Effector CD4-positive, alpha-beta T cell (primary cell): Measurements from ENCODE around the gene DONSON.

ENCODE experiments used
- DNase-seq: peaks from one replicate; pipeline ENCODE4 v3.0.0-alpha.2; 2020

DONSON gene

DNA sequence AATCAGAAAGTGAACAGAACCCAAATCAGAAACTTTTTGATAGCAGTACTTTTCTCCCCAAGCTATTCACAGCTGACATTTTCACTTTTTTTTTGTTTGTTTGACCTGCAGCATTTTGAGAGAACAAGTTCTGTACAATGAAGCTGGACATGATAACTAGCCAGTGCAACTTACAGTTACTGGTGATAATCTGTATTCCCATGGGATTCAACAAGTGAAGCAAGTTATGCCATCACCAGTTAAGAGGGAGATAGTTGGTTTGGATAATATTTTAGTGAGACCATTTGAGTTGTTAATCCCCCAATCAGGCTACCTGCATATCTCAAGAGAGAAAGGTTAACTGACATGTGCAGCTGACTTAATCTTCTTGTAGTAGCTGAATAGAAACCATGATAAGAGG, 27.5 kb downstream of the DONSON start:
- no peak for DNase-seq

DNA sequence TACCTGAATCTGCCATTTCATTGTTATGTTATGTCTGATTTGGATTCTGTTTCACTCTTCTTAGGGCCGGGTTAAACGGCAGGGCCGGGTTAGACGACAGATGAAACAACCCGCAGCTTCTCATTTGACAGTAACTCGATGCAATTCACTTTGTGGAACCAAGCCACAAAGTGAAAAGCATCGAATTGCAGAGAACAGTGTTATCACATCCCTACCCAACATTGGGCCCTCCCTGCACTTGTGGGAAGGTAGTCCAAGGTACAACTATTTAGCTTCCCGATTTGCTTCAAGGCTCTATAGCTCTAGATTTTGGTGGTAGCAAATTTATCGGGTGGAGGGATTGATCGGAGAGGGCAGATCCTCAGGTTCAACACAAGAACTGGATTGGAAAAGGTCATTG, 28.7 kb downstream of the DONSON start:
- DNase-seq = no peak

DNA sequence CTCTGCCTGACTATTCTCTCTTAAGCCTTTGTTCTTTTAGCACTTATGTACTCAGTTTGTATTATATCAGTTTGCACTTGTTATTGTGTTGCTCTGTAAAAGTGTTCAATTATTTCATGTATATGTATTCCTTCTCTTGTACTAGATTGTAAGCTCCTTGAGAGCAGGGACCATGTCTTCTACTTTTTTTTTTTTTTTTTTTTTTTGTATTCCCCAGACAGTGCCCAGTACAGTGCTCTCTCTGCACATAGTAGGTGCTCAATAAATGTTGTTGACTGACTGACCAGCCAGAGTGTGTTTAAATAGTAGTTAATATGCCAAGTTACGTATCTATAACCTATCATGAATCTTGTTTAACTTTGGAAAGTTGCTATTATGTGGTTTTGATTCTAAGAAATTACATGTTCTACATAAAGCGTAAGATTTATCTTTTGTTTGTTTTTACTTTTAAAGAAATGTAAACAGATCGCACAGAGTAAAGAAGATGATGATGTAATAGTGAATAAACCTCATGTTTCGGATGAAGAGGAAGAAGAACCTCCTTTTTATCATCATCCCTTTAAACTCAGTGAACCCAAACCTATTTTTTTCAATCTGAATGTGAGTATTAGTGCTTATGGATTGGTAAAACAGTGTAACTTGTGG, 29.6 kb downstream of the DONSON start:
- DNase-seq = no peak

DNA sequence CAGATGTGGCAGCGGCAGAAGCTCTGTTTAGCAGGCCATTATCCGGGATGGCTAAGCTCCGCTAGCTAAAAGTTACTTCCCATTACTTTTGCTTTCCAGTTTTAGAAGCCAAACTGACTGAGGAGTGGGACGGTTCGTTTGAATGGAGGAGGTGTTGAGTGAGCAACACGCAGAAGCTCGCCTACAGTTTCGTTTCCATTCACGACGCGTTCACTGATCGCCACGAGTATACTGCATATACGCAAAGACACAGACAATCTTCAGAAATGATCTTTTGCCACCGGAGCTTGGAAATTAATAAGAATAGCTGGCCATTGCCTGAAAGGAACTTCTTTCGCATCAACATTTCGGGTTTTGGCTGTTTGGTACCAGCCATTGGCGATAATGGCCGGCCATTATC, 31.0 kb downstream of the DONSON start:
- no peak for DNase-seq

DNA sequence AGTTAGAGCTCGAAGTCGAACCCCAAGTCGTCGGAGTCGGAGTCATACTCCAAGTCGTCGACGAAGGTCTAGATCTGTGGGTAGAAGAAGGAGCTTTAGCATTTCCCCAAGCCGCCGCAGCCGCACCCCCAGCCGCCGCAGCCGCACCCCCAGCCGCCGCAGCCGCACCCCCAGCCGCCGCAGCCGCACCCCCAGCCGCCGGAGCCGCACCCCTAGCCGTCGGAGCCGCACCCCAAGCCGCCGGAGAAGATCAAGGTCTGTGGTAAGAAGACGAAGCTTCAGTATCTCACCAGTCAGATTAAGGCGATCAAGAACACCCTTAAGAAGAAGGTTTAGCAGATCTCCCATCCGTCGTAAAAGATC, 33.5 kb downstream of the DONSON start:
- DNase-seq = no peak

DNA sequence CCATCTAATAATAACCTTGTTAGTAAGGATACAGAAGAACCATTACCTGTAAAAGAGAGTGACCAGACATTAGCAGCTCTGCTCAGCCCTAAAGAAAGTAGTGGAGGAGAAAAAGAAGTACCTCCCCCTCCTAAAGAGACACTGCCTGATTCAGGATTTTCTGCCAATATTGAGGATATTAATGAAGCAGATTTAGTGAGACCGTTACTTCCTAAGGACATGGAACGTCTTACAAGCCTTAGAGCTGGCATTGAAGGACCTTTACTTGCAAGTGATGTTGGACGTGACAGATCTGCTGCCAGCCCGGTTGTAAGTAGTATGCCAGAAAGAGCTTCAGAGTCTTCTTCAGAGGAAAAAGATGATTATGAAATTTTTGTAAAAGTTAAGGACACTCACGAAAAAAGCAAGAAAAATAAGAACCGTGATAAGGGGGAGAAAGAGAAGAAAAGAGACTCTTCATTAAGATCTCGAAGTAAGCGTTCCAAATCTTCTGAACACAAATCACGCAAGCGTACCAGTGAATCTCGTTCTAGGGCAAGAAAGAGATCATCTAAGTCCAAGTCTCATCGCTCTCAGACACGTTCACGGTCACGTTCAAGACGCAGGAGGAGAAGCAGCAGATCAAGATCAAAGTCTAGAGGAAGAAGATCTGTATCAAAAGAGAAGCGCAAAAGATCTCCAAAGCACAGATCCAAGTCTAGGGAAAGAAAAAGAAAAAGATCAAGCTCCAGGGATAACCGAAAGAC, 34.1 kb downstream of the DONSON start:
- DNase-seq = no peak

DNA sequence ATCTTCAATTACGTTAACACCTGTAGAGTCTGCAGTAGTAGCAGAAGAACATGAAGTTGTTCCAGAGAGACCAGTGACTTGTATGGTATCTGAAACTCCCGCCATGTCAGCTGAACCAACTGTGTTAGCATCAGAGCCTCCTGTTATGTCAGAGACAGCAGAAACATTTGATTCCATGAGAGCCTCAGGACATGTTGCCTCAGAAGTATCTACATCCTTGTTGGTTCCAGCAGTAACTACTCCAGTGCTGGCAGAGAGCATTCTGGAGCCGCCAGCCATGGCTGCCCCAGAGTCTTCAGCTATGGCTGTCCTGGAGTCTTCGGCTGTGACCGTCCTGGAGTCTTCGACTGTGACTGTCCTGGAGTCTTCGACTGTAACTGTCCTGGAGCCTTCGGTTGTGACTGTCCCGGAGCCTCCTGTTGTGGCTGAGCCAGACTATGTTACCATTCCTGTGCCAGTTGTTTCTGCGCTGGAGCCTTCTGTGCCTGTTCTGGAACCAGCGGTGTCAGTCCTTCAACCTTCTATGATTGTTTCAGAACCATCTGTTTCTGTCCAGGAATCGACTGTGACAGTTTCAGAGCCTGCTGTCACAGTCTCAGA, 35.4 kb downstream of the DONSON start:
- no peak for DNase-seq

DNA sequence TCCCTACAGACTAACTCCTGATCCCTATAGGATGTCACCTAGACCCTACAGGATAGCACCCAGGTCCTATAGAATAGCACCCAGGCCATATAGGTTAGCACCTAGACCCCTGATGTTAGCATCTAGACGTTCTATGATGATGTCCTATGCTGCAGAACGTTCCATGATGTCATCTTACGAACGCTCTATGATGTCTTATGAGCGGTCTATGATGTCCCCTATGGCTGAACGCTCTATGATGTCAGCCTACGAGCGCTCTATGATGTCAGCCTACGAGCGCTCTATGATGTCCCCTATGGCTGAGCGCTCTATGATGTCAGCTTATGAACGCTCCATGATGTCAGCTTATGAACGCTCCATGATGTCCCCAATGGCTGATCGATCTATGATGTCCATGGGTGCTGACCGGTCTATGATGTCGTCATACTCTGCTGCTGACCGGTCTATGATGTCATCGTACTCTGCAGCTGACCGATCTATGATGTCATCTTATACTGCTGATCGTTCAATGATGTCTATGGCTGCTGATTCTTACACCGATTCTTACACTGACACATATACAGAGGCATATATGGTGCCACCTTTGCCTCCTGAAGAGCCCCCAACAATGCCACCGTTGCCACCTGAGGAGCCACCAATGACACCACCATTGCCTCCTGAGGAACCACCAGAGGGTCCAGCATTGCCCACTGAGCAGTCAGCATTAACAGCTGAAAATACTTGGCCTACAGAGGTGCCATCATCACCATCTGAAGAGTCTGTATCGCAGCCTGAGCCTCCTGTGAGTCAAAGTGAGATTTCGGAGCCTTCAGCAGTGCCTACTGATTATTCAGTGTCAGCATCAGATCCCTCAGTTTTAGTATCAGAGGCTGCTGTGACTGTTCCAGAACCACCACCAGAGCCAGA, 36.1 kb downstream of the DONSON start:
- no peak for DNase-seq

DNA sequence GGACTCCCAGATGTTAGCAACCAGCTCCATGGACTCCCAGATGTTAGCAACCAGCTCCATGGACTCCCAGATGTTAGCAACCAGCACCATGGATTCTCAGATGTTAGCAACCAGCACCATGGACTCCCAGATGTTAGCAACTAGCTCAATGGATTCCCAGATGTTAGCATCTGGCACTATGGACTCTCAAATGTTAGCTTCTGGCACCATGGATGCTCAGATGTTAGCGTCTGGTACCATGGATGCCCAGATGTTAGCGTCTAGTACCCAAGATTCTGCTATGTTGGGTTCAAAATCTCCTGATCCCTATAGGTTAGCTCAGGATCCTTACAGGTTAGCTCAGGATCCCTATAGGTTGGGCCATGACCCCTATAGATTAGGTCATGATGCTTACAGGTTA, 36.8 kb downstream of the DONSON start:
- no peak for DNase-seq

DNA sequence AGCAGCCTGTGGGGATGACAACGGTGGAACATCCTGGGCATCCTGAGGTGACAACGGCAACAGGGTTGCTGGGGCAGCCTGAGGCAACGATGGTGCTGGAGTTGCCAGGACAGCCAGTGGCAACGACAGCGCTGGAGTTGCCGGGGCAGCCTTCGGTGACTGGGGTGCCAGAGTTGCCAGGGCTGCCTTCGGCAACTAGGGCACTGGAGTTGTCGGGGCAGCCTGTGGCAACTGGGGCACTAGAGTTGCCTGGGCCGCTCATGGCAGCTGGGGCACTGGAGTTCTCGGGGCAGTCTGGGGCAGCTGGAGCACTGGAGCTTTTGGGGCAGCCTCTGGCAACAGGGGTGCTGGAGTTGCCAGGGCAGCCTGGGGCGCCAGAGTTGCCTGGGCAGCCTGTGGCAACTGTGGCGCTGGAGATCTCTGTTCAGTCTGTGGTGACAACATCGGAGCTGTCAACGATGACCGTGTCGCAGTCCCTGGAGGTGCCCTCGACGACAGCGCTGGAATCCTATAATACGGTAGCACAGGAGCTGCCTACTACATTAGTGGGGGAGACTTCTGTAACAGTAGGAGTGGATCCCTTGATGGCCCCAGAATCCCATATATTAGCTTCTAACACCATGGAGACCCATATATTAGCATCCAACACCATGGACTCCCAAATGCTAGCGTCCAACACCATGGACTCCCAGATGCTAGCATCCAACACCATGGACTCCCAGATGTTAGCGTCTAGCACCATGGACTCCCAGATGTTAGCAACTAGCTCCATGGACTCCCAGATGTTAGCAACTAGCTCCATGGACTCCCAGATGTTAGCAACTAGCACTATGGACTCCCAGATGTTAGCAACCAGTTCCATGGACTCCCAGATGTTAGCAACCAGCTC, 37.5 kb downstream of the DONSON start:
- DNase-seq = no peak

DNA sequence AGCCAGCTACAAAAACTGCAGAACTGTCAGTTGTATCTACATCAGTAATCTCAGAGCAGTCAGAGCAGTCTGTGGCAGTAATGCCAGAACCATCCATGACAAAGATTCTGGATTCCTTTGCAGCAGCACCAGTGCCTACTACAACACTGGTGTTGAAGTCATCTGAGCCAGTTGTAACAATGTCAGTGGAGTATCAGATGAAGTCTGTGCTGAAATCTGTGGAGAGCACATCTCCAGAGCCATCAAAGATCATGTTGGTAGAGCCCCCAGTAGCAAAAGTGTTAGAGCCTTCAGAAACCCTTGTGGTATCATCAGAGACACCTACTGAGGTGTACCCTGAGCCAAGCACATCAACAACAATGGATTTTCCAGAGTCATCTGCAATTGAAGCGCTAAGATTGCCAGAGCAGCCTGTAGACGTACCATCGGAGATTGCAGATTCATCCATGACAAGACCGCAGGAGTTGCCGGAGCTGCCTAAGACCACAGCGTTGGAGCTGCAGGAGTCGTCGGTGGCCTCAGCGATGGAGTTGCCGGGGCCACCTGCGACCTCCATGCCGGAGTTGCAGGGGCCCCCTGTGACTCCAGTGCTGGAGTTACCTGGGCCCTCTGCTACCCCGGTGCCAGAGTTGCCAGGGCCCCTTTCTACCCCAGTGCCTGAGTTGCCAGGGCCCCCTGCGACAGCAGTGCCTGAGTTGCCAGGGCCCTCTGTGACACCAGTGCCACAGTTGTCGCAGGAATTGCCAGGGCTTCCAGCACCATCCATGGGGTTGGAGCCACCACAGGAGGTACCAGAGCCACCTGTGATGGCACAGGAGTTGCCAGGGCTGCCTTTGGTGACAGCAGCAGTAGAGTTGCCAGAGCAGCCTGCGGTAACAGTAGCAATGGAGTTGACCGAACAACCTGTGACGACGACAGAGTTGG, 38.4 kb downstream of the DONSON start:
- DNase-seq = no peak

DNA sequence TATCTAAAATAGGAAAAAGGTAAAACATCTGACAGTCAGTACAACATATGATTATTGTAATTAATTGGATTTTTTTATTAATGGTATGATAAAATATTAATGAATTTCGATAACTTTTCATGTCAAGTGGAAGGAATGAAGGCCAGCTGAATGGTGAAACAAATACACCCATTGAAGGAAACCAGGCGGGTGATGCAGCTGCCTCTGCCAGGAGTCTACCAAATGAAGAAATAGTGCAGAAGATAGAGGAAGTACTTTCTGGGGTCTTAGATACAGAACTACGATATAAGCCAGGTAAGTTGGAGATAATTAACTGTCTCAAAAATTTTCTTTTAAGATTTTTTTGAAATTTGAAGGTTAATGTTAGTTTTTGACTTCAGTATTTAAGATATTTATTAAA, 42.4 kb downstream of the DONSON start:
- no peak for DNase-seq

DNA sequence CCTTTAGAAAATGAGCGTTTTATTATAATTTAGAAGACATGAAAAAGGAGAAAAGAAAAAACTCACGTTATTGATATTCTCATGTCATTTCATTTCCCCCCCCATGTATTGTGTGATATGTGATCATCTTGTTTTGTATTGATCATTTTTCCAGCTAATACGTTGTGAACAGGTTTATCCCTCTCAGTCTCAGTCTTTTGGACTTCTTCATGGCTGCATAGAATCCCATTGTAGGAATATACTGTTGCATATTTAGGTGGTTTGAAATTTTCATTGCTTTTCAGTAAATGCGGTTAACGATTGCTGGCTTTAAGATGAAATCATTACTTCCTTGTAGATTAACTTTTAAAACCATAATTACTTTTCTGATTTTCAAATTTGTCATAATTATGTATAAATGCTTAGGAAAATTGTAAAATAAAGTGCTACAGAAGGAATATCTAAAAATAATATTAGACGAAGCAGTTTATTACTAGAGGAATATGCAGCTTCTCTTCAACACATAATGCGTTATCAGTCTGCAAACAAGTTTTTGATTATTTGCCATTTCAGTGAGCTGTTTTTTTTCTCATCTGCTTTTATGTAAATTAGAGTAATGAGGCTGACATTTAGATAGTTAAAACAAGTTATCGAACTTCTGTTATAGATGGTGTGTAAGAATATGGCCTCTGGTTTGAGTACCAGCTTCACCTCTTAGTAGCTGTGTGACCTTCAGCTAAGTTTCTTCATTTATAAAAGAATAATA, 43.9 kb downstream of the DONSON start:
- DNase-seq = no peak

DNA sequence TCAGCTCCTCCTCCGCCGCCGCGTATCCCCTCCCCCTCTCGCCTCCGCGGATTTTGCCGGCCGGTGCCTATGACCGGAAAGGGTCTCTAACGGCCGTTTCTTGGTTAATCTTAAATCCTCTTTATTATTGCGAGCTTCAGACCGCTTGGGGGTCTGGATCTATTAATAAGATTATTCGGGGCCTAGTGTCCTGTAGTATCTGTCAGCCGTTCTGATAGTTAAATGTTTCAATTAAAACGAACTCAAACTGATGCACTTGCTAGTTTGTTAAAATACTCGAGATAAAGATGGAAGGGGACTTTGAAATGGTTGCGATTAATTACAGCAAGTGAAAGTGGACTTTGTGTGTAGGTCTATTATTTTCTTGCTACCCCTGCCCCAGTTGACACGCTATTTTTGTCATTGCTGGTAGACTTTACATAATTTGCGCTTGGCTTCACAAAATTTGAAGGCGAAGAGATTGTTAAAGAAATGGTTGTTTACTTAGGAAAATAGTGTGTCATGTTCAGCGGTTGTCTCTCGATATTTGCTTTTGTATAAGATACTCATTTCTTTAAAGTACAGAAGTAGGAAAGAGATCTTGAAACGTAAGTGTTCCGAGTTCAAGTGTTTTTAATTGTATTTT, 44.9 kb downstream of the DONSON start:
- DNase-seq = no peak

DNA sequence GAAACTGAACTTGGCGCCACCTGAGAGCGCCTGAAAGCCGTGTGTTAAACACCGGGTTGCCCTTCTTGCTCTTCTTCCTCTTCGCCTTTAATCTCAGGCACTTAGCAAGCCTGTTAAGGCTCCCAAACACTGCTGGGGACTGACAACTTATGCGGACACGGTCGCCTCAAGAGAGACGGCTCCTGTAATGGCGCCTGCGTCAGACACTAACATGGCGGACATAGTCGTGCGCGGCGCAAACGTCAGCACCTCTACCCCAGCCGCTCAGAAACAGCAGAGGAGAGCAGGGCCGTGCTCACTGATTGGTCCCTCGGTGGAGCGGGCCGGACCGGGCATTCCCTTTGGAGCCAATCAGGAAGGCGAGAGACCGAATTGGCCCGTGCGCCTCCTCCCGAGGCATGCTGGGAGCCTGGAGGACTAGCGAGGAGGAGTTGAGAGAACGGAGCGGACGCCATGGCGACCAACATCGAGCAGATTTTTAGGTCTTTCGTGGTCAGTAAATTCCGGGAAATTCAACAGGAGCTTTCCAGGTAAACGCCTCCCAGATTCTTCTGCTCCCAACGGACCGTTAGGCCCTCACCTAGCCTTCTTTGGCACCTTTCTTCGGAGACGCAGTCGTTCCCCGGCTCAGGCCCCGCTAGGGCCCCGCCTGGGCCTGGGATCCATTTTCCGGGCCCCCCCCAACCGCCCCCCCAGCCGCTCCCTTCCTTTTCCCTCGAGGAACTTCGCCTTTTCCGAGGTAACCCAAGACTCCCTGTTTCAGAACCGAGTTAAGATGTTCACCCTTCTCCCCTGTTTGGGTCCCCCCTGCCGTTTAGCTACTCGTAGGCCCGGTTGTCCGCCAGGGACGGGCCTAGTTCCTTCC, 45.6 kb downstream of the DONSON start, which contains the start of gene SON:
Gene SON (plus strand): TSS at position 399 of the 865 bp plus-strand sequence. CDS start 55 bp downstream, at position 454.
- peak; percentile 97 for DNase-seq

DNA sequence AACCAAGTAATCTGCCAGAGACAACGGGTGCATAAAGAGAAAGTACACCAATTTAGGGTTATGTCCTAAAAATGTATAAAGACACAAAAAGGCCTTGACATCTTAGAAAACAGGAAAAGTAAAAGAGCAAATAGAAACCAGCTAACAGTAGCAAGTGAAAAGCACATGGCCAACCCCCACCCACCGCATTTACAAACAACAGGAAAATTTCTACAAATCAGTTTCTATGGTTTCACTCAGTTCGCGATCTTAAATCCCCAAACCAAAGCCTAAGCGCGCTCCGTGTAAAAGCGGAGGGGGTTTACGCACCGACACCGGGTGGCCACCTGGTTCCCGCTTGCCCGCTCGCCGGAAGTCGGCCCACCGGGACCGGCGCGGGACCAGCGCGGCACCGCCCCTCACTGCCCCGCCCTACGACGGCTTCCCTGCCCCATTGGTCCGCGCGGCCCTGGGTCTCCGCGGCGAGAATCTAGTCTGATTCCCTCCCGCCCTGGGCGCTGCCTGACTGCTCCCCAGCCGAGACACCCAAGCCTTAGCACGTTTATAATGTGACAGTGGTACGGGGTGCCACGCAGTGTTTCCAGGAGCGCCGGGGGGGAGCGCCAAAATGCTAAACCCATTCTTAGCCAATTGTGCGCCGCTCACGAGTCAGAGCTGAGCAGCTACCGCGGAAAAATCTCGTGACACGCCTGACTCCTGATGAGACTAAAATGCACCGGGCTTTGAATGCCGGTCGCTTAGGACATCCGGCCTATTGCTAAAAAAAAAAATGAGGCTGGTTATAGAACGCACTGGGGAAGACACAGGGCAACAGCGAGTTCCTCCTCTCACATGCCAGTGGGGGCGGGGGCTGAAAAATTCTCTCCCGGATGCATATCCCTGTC, 46.5 kb downstream of the DONSON start, which contains the start of gene GART:
Gene GART (minus strand): TSS at position 362 of the 884 bp plus-strand sequence. CDS start 2,802 bp downstream, outside the sequence.
- DNase-seq = peak; percentile 76

DNA sequence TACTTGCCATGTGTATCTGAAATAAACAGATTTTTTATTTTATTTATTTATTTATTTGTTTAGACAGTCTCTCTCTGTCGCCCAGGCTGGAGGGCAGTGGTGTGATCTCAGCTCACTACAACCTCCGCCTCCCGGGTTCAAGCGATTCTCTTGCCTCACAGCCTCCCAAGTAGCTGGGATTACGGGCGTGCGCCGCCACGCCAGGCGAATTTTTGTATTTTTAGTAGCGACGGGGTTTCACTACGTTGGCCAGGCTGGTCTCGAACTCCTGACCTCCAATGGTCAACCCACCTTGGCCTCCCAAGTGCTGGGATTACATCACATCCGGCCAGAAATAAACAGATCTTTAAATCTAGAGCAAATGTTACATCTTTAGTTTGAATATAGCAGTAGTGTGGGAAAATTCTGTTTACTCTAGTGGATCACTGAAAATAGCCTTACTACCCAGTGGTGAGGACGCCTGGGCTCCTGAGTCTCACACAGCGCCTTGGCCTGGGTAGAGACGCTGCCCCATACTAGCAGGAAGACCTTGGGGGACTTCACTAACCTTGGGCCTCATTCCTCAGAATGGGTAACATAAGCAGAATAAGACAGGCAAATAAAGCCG, 47.3 kb downstream of the DONSON start:
- no peak for DNase-seq
